GM23338 (cell line): ENCODE measurements around the gene TMEM208. TPM values are rescaled to one million over a fixed set of nuclear protein-coding genes. Genes with fewer than 3 reads are reported as not detected.

ENCODE experiments used
- ATAC-seq: fragments of 200-7000 bp; cut with Tn5 transposase; 3 replicates; pipeline ENCODE4 v1.9.1; 2020
- DNase-seq: peaks from one replicate; pipeline ENCODE4 v3.0.0-alpha.2; 2015; ENCODE audit warnings: low spot score
- H2AFZ ChIP-seq: fragments of 200-600 bp; sonication (generic); 2 replicates; pipeline ENCODE4 v1.8.0; 2016; ENCODE audit warnings: antibody characterized with exemption, mild to moderate bottlenecking, moderate library complexity
- H3F3A ChIP-seq: fragments of 200-600 bp; sonication (generic); replicated peaks from 2 replicates; pipeline ENCODE4 v1.8.0; 2017; ENCODE audit warnings: antibody characterized with exemption, mixed run types, low read depth
- H3K27ac ChIP-seq: fragments of 200-600 bp; sonication (generic); 2 replicates; pipeline ENCODE4 v1.6.1; 2016; ENCODE audit warnings: low read depth
- H3K27me3 ChIP-seq: fragments of 200-600 bp; sonication (generic); 2 replicates; pipeline ENCODE4 v1.8.0; 2016; ENCODE audit warnings: mild to moderate bottlenecking, mixed run types, moderate library complexity; ENCODE audit not compliant: insufficient read depth
- H3K36me3 ChIP-seq: fragments of 200-600 bp; sonication (generic); 2 replicates; pipeline ENCODE4 v1.8.0; 2016; ENCODE audit warnings: mild to moderate bottlenecking; ENCODE audit not compliant: insufficient read depth
- H3K4me1 ChIP-seq: fragments of 200-600 bp; sonication (generic); 2 replicates; pipeline ENCODE4 v1.8.0; 2016; ENCODE audit warnings: mild to moderate bottlenecking, moderate library complexity; ENCODE audit not compliant: insufficient read depth
- H3K4me2 ChIP-seq: fragments of 200-600 bp; sonication (generic); 2 replicates; pipeline ENCODE4 v1.7.1; 2017; ENCODE audit warnings: mixed run types
- H3K4me3 ChIP-seq: fragments of 200-600 bp; sonication (generic); 2 replicates; pipeline ENCODE4 v1.6.1; 2016; ENCODE audit warnings: mixed run types
- H3K79me2 ChIP-seq: fragments of 200-600 bp; sonication (generic); replicated peaks from 2 replicates; pipeline ENCODE4 v1.8.0; 2017; ENCODE audit warnings: mild to moderate bottlenecking; ENCODE audit not compliant: insufficient read depth
- H3K9me2 ChIP-seq: fragments of 200-600 bp; sonication (generic); 2 replicates; pipeline ENCODE4 v1.8.0; 2017; ENCODE audit not compliant: insufficient read depth
- H4K20me1 ChIP-seq: fragments of 200-600 bp; sonication (generic); replicated peaks from 2 replicates; pipeline ENCODE4 v1.8.0; 2017; ENCODE audit warnings: mild to moderate bottlenecking; ENCODE audit not compliant: insufficient read depth
- H3K27ac Mint-ChIP-seq: 2 replicates; pipeline ENCODE4 v1.8.0; 2020; ENCODE audit warnings: inconsistent platforms, mild to moderate bottlenecking, moderate library complexity, mixed read lengths
- H3K27me3 Mint-ChIP-seq: 3 replicates; pipeline ENCODE4 v1.8.0; 2022; ENCODE audit warnings: low read depth, mild to moderate bottlenecking, moderate library complexity, mixed read lengths, inconsistent platforms; ENCODE audit not compliant: insufficient read depth, poor library complexity
- H3K36me3 Mint-ChIP-seq: 3 replicates; pipeline ENCODE4 v1.8.0; 2021; ENCODE audit warnings: low read depth, mild to moderate bottlenecking, inconsistent platforms, moderate library complexity, mixed read lengths
- H3K4me1 Mint-ChIP-seq: 3 replicates; pipeline ENCODE4 v1.8.0; 2020; ENCODE audit warnings: mild to moderate bottlenecking, inconsistent platforms, mixed read lengths
- H3K4me3 Mint-ChIP-seq: 3 replicates; pipeline ENCODE4 v1.8.0; 2021; ENCODE audit warnings: moderate library complexity, mild to moderate bottlenecking, inconsistent platforms, mixed read lengths
- H3K9me3 Mint-ChIP-seq: 3 replicates; pipeline ENCODE4 v1.8.0; 2020; ENCODE audit warnings: moderate library complexity, mild to moderate bottlenecking, inconsistent platforms, mixed read lengths
- CREB1 ChIP-seq: fragments of 250-450 bp; sonication (Bioruptor Pico); IDR thresholded peaks from 2 replicates; pipeline ENCODE4 v1.5.0; 2020; ENCODE audit warnings: low read depth, mild to moderate bottlenecking, moderate library complexity
- EZH2 ChIP-seq: fragments of 200-600 bp; sonication (generic); IDR thresholded peaks from one replicate; pipeline ENCODE4 v1.8.0; 2017; ENCODE audit warnings: antibody characterized with exemption, mild to moderate bottlenecking, low read depth; ENCODE audit not compliant: unreplicated experiment
- EZH2phosphoT487 ChIP-seq: fragments of 200-600 bp; sonication (generic); IDR thresholded peaks from one replicate; pipeline ENCODE4 v1.8.1; 2018; ENCODE audit warnings: antibody characterized with exemption; ENCODE audit not compliant: unreplicated experiment
- JUNB ChIP-seq: IDR thresholded peaks from one replicate; pipeline ENCODE4 v1.6.1; 2016; ENCODE audit warnings: antibody characterized with exemption; ENCODE audit not compliant: unreplicated experiment
- NANOG ChIP-seq: IDR thresholded peaks from 2 replicates; pipeline ENCODE4 v1.6.1; 2016; ENCODE audit warnings: antibody characterized with exemption, borderline replicate concordance
- POLR2AphosphoS5 ChIP-seq: IDR thresholded peaks from 2 replicates; pipeline ENCODE4 v1.6.1; 2016; ENCODE audit warnings: antibody characterized with exemption, low read depth
- STAT1 ChIP-seq: IDR thresholded peaks from one replicate; pipeline ENCODE4 v1.6.1; 2016; ENCODE audit warnings: antibody characterized with exemption; ENCODE audit not compliant: unreplicated experiment
- ZNF114 ChIP-seq: fragments of 250-450 bp; sonication (Bioruptor Pico); IDR thresholded peaks from 2 replicates; pipeline ENCODE4 v1.5.0; 2020; ENCODE audit warnings: mild to moderate bottlenecking, moderate library complexity
- ZNF331 ChIP-seq: fragments of 250-450 bp; sonication (Bioruptor Pico); IDR thresholded peaks from 2 replicates; pipeline ENCODE4 v1.5.0; 2020; ENCODE audit warnings: low read depth, mild to moderate bottlenecking, moderate library complexity
- polyA plus RNA-seq: library from polyadenylated mRNA; unstranded; fragments of >200 nt; fragmentation: Nextera tagmentation; extraction: Ambion mirVana; gene quantifications from 2 replicates; pipeline ENCODE4 v1.2.1, GENCODE V29; 2016
- total RNA-seq: library from RNA; depleted of rRNA; stranded (reverse); fragments of >200 nt; shearing (Covaris generic); gene quantifications from 2 replicates; pipeline ENCODE4 v1.2.3, GENCODE V29; 2014
- TF ChIP-seq, protein P1 (sequence below), 2 experiments: fragments of 200-600 bp in 1 of 2; sonication (generic) in 1 of 2; conservative IDR thresholded peaks; 2 replicates each; pipeline versions ENCODE4 v1.5.1 to v1.6.1; 2016 to 2017; ENCODE audit warnings: antibody characterized with exemption in 2 of 2, low read depth in 2 of 2, mild to moderate bottlenecking in 2 of 2, moderate library complexity in 1 of 2
- TF ChIP-seq, protein P2 (sequence below): IDR thresholded peaks from one replicate; pipeline ENCODE4 v1.6.1; 2018; ENCODE audit warnings: antibody characterized with exemption; ENCODE audit not compliant: unreplicated experiment
- TF ChIP-seq, protein P3 (sequence below): IDR thresholded peaks from 2 replicates; pipeline ENCODE4 v1.6.1; 2016; ENCODE audit warnings: antibody characterized with exemption
- TF ChIP-seq, protein P4 (sequence below): fragments of 250-450 bp; sonication (Bioruptor Pico); IDR thresholded peaks from 2 replicates; pipeline ENCODE4 v1.5.0; 2020; ENCODE audit warnings: mild to moderate bottlenecking, moderate library complexity

TMEM208 gene
- total and polyA plus RNA-seq, 2 experiments from 2014 or later: 23.2 to 82.3 TPM

DNA sequence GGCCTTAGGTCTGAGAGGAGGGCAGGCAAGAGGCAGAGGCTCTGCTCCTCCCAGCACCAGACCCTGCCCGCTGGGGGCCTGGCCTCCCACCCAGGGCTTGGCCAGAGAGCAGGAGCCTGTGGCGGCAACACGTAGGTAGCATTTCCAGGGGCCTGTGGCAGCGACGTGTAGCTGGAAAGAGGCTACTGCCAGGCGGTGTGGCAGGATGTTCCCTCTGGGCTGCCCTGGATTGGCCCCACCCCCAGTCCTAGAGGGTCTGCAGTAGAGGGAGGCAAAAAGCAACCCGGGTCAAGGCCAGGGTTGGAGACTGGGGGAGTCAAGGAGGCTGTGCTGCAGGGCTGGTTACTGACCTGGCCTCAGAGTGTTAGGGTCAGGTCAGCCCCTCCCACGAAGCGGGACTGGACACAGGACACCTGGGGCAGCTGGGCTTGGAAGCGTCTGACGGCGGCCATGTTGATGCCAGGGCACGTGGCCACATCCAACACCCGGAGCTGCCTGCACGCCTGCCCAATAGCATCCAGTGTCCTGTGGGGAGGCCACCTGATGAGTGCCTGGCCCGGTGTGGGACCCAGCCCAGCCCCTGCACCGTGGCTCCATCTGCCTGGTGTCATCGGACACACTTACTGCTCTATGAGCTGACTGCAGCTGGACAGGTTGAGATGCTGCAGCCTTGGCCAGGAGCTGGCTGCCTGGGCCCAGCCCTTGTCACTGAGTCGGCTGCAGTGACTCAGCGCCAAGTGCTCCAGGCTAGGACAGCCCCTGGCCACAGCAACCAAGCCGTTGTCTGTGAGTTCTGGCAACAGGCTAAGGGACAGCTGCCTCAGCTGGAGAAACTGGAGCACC is 19.5 kb upstream of the TMEM208 start:
- no peak overlapping the region for H3K4me2 ChIP-seq
- H3K27ac Mint-ChIP-seq: no peak overlapping the region
- H3K9me3 Mint-ChIP-seq: no peaks in the 10 kb centered on the region
- H4K20me1 ChIP-seq: no peaks in the 10 kb centered on the region; the same call in 1 of the 2 replicates
- TF ChIP-seq, protein P1, sequence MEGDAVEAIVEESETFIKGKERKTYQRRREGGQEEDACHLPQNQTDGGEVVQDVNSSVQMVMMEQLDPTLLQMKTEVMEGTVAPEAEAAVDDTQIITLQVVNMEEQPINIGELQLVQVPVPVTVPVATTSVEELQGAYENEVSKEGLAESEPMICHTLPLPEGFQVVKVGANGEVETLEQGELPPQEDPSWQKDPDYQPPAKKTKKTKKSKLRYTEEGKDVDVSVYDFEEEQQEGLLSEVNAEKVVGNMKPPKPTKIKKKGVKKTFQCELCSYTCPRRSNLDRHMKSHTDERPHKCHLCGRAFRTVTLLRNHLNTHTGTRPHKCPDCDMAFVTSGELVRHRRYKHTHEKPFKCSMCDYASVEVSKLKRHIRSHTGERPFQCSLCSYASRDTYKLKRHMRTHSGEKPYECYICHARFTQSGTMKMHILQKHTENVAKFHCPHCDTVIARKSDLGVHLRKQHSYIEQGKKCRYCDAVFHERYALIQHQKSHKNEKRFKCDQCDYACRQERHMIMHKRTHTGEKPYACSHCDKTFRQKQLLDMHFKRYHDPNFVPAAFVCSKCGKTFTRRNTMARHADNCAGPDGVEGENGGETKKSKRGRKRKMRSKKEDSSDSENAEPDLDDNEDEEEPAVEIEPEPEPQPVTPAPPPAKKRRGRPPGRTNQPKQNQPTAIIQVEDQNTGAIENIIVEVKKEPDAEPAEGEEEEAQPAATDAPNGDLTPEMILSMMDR (conservative IDR thresholded peaks at IDR 0.05; ENCODE audit: low read depth in 2 of 2): no peak
- TF ChIP-seq ZNF331 (CRISPR knock-in tag): no peak
- no peak for TF ChIP-seq ZNF114 (CRISPR knock-in tag)
- TF ChIP-seq, protein P2, sequence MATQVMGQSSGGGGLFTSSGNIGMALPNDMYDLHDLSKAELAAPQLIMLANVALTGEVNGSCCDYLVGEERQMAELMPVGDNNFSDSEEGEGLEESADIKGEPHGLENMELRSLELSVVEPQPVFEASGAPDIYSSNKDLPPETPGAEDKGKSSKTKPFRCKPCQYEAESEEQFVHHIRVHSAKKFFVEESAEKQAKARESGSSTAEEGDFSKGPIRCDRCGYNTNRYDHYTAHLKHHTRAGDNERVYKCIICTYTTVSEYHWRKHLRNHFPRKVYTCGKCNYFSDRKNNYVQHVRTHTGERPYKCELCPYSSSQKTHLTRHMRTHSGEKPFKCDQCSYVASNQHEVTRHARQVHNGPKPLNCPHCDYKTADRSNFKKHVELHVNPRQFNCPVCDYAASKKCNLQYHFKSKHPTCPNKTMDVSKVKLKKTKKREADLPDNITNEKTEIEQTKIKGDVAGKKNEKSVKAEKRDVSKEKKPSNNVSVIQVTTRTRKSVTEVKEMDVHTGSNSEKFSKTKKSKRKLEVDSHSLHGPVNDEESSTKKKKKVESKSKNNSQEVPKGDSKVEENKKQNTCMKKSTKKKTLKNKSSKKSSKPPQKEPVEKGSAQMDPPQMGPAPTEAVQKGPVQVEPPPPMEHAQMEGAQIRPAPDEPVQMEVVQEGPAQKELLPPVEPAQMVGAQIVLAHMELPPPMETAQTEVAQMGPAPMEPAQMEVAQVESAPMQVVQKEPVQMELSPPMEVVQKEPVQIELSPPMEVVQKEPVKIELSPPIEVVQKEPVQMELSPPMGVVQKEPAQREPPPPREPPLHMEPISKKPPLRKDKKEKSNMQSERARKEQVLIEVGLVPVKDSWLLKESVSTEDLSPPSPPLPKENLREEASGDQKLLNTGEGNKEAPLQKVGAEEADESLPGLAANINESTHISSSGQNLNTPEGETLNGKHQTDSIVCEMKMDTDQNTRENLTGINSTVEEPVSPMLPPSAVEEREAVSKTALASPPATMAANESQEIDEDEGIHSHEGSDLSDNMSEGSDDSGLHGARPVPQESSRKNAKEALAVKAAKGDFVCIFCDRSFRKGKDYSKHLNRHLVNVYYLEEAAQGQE: no peak
- TF ChIP-seq POLR2AphosphoS5: no peak
- TF ChIP-seq, protein P3, sequence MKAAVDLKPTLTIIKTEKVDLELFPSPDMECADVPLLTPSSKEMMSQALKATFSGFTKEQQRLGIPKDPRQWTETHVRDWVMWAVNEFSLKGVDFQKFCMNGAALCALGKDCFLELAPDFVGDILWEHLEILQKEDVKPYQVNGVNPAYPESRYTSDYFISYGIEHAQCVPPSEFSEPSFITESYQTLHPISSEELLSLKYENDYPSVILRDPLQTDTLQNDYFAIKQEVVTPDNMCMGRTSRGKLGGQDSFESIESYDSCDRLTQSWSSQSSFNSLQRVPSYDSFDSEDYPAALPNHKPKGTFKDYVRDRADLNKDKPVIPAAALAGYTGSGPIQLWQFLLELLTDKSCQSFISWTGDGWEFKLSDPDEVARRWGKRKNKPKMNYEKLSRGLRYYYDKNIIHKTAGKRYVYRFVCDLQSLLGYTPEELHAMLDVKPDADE: no peak
- no peak for TF ChIP-seq NANOG
- TF ChIP-seq STAT1: no peak
- no peak for TF ChIP-seq JUNB
- TF ChIP-seq, protein P4, sequence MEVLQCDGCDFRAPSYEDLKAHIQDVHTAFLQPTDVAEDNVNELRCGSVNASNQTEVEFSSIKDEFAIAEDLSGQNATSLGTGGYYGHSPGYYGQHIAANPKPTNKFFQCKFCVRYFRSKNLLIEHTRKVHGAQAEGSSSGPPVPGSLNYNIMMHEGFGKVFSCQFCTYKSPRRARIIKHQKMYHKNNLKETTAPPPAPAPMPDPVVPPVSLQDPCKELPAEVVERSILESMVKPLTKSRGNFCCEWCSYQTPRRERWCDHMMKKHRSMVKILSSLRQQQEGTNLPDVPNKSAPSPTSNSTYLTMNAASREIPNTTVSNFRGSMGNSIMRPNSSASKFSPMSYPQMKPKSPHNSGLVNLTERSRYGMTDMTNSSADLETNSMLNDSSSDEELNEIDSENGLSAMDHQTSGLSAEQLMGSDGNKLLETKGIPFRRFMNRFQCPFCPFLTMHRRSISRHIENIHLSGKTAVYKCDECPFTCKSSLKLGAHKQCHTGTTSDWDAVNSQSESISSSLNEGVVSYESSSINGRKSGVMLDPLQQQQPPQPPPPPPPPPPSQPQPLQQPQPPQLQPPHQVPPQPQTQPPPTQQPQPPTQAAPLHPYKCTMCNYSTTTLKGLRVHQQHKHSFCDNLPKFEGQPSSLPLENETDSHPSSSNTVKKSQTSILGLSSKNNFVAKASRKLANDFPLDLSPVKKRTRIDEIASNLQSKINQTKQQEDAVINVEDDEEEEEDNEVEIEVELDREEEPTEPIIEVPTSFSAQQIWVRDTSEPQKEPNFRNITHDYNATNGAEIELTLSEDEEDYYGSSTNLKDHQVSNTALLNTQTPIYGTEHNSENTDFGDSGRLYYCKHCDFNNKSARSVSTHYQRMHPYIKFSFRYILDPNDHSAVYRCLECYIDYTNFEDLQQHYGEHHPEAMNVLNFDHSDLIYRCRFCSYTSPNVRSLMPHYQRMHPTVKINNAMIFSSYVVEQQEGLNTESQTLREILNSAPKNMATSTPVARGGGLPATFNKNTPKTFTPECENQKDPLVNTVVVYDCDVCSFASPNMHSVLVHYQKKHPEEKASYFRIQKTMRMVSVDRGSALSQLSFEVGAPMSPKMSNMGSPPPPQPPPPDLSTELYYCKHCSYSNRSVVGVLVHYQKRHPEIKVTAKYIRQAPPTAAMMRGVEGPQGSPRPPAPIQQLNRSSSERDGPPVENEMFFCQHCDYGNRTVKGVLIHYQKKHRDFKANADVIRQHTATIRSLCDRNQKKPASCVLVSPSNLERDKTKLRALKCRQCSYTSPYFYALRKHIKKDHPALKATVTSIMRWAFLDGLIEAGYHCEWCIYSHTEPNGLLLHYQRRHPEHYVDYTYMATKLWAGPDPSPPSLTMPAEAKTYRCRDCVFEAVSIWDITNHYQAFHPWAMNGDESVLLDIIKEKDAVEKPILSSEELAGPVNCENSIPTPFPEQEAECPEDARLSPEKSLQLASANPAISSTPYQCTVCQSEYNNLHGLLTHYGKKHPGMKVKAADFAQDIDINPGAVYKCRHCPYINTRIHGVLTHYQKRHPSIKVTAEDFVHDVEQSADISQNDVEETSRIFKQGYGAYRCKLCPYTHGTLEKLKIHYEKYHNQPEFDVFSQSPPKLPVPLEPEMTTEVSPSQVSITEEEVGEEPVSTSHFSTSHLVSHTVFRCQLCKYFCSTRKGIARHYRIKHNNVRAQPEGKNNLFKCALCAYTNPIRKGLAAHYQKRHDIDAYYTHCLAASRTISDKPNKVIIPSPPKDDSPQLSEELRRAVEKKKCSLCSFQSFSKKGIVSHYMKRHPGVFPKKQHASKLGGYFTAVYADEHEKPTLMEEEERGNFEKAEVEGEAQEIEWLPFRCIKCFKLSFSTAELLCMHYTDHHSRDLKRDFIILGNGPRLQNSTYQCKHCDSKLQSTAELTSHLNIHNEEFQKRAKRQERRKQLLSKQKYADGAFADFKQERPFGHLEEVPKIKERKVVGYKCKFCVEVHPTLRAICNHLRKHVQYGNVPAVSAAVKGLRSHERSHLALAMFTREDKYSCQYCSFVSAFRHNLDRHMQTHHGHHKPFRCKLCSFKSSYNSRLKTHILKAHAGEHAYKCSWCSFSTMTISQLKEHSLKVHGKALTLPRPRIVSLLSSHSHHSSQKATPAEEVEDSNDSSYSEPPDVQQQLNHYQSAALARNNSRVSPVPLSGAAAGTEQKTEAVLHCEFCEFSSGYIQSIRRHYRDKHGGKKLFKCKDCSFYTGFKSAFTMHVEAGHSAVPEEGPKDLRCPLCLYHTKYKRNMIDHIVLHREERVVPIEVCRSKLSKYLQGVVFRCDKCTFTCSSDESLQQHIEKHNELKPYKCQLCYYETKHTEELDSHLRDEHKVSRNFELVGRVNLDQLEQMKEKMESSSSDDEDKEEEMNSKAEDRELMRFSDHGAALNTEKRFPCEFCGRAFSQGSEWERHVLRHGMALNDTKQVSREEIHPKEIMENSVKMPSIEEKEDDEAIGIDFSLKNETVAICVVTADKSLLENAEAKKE: no peak
- no peak for TF ChIP-seq EZH2phosphoT487
- TF ChIP-seq EZH2: no peak
- no peak for TF ChIP-seq CREB1 (CRISPR knock-in tag)
- no peaks in the 10 kb centered on the region for H3F3A ChIP-seq
- no peak overlapping the region for H2AFZ ChIP-seq
- DNase-seq (no peak), ATAC-seq (peak; percentile 29)
- no peak overlapping the region for H3K27ac ChIP-seq
- no peak overlapping the region for H3K4me3 Mint-ChIP-seq
- peaks cover 5% of the 10 kb centered on the region; the same call in 2 of the 3 replicates for H3K4me1 Mint-ChIP-seq
- H3K4me1 ChIP-seq: no peaks in the 10 kb centered on the region
- H3K79me2 ChIP-seq: no peaks in the 10 kb centered on the region
- H3K36me3 ChIP-seq: no peaks in the 10 kb centered on the region
- H3K36me3 Mint-ChIP-seq: no peaks in the 10 kb centered on the region
- H3K4me3 ChIP-seq: no peak overlapping the region
- H3K27me3 ChIP-seq: no peaks in the 10 kb centered on the region
- H3K27me3 Mint-ChIP-seq: peaks cover 10% of the 10 kb centered on the region
- no peaks in the 10 kb centered on the region for H3K9me2 ChIP-seq
